MCF 10A (cell line): ENCODE results near the gene GABARAPL2. TPM values are rescaled to one million over a fixed set of nuclear protein-coding genes. Genes with fewer than 3 reads are reported as not detected.
"Not testable (repeated sequence)": the region's sequence is repeated elsewhere in the genome, so short reads cannot be mapped to it uniquely, and the experiment has no call there.

Experiments used
- BruUV-seq: library from RNA; stranded (reverse); fragments of 400-500 nt; replicated peaks from 2 replicates; lab custom pipeline; 2021; lab: Mats Ljungman, UMichigan
- CTCF ChIA-PET: fragments of 300-600 bp; sonication (Branson Sonifier 250); formaldehyde crosslinking; extraction: SDS; loops from one replicate; lab custom pipeline; 2021; ENCODE audit warnings: antibody characterized with exemption, inconsistent platforms; lab: Yijun Ruan, JAX
- POLR2A ChIA-PET: fragments of 300-600, 350-650 bp; sonication (Branson Sonifier 250); formaldehyde crosslinking; extraction: SDS; loops from one replicate; lab custom pipeline; 2020; ENCODE audit warnings: antibody characterized with exemption, inconsistent platforms; lab: Yijun Ruan, JAX
- DNase-seq: peaks from one replicate; pipeline ENCODE4 v3.0.0-alpha.2; 2018; ENCODE audit not compliant: unreplicated experiment
- H3K27ac Mint-ChIP-seq: one replicate; pipeline ENCODE4 v1.8.0; 2022; ENCODE audit warnings: mild to moderate bottlenecking, low read depth, mixed read lengths; ENCODE audit not compliant: unreplicated experiment
- H3K27me3 Mint-ChIP-seq: one replicate; pipeline ENCODE4 v1.8.0; 2022; ENCODE audit warnings: mixed read lengths; ENCODE audit not compliant: insufficient read depth, unreplicated experiment
- H3K36me3 Mint-ChIP-seq: one replicate; pipeline ENCODE4 v1.8.0; 2022; ENCODE audit warnings: mild to moderate bottlenecking, moderate library complexity, mixed read lengths; ENCODE audit not compliant: insufficient read depth, unreplicated experiment
- H3K4me1 Mint-ChIP-seq: one replicate; pipeline ENCODE4 v1.8.0; 2022; ENCODE audit warnings: mixed read lengths; ENCODE audit not compliant: insufficient read depth, unreplicated experiment
- H3K4me3 Mint-ChIP-seq: one replicate; pipeline ENCODE4 v1.8.0; 2022; ENCODE audit warnings: mild to moderate bottlenecking, moderate library complexity, mixed read lengths; ENCODE audit not compliant: unreplicated experiment
- H3K9me3 Mint-ChIP-seq: one replicate; pipeline ENCODE4 v1.8.0; 2022; ENCODE audit warnings: mixed read lengths; ENCODE audit not compliant: unreplicated experiment
- intact Hi-C: fragments of 100-400 bp; cut with micrococcal nuclease; formaldehyde crosslinking; loops from 2 replicates; pipeline ENCODE4 v1.14.1; 2022
- total RNA-seq: library from RNA; stranded (reverse); gene quantifications from 2 replicates; pipeline ENCODE4 v1.2.3, GENCODE V29; 2022
- TF ChIP-seq, protein P1 (sequence below): fragments of 200-600 bp; IDR thresholded peaks from one replicate; pipeline ENCODE4 v1.8.0; 2022; ENCODE audit warnings: antibody characterized with exemption, mild to moderate bottlenecking; ENCODE audit not compliant: unreplicated experiment

Gene GABARAPL2
- total RNA-seq, 1 experiment from 2014 or later = 61.5 TPM

DNA sequence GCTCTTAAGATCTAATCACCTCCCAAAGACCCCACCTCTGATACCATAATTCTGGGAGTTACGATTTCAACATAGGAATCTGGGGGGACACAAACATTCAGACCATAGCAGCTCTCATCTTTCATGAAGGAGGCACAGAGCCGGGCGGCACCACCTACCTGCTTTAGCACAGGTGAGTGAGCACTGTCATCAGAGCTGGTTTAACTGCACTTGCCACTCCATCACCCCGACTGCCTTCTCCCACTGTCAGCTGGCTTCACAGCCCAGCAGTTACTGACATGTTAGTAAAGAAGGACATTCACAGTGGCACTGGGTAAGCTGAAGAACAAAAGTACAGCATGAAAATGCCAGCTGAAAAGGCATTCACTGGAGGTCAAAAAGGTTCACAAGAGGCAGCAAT lies 22.5 kb downstream of the GABARAPL2 start:
- H3K9me3 Mint-ChIP-seq = no peaks in the 10 kb centered on the region
- intact Hi-C loops = no loop called here
- ChIA-PET CTCF (interaction anchor here (0.5 to 1.3 kb wide), 4 partner anchors 27 to 186 kb away, joined by 3 to 4 read pairs (median 4); no protein-coding TSS in a partner anchor), POLR2A (interaction anchor here (0.8 to 1.0 kb wide), 2 partner anchors 21 to 155 kb away, joined by 3 read pairs; no protein-coding TSS in a partner anchor)
- H3K27me3 Mint-ChIP-seq = no peaks in the 10 kb centered on the region
- no peak overlapping the region for H3K27ac Mint-ChIP-seq
- no TSS peak for BruUV-seq
- H3K4me3 Mint-ChIP-seq = no peak overlapping the region
- no peaks in the 10 kb centered on the region for H3K4me1 Mint-ChIP-seq
- H3K36me3 Mint-ChIP-seq = peaks cover 13% of the 10 kb centered on the region
- no peak for DNase-seq
- TF ChIP-seq, protein P1, sequence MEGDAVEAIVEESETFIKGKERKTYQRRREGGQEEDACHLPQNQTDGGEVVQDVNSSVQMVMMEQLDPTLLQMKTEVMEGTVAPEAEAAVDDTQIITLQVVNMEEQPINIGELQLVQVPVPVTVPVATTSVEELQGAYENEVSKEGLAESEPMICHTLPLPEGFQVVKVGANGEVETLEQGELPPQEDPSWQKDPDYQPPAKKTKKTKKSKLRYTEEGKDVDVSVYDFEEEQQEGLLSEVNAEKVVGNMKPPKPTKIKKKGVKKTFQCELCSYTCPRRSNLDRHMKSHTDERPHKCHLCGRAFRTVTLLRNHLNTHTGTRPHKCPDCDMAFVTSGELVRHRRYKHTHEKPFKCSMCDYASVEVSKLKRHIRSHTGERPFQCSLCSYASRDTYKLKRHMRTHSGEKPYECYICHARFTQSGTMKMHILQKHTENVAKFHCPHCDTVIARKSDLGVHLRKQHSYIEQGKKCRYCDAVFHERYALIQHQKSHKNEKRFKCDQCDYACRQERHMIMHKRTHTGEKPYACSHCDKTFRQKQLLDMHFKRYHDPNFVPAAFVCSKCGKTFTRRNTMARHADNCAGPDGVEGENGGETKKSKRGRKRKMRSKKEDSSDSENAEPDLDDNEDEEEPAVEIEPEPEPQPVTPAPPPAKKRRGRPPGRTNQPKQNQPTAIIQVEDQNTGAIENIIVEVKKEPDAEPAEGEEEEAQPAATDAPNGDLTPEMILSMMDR = no peak

DNA sequence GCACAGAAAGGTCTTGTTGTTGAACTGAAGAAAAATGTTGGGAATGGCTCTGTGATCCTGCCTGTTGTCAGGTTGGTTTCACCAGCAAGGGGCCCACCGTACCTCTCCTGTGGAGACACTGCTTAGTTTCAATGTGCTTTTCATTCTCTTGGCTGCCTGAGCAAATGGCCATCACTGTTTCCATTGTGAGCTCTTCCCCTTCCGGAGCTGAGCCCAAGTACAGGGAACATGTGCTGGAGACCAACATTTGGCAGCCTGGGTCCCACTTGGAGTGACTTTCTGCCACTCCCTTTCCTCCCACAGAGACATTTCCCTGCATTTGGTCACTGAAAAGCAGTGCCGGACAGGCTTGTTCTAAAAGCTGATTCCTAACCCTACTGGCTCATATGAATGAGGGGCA lies 23.1 kb downstream of the GABARAPL2 start:
- intact Hi-C loops = no loop called here
- Mint-ChIP-seq H3K27ac (no peak overlapping the region), H3K27me3 (no peaks in the 10 kb centered on the region), H3K36me3 (peaks cover 13% of the 10 kb centered on the region), H3K4me1 (peaks cover 4% of the 10 kb centered on the region), H3K4me3 (no peak overlapping the region), H3K9me3 (no peaks in the 10 kb centered on the region)
- no TSS peak for BruUV-seq
- POLR2A ChIA-PET = interaction anchor here (0.8 kb wide), 1 partner anchor 156 kb away, joined by 3 read pairs; no protein-coding TSS in a partner anchor
- TF ChIP-seq, protein P1 = no peak
- no peak for DNase-seq
- CTCF ChIA-PET = interaction anchor here (0.7 to 1.3 kb wide), 2 partner anchors 30 to 73 kb away, joined by 3 to 4 read pairs; no protein-coding TSS in a partner anchor

DNA sequence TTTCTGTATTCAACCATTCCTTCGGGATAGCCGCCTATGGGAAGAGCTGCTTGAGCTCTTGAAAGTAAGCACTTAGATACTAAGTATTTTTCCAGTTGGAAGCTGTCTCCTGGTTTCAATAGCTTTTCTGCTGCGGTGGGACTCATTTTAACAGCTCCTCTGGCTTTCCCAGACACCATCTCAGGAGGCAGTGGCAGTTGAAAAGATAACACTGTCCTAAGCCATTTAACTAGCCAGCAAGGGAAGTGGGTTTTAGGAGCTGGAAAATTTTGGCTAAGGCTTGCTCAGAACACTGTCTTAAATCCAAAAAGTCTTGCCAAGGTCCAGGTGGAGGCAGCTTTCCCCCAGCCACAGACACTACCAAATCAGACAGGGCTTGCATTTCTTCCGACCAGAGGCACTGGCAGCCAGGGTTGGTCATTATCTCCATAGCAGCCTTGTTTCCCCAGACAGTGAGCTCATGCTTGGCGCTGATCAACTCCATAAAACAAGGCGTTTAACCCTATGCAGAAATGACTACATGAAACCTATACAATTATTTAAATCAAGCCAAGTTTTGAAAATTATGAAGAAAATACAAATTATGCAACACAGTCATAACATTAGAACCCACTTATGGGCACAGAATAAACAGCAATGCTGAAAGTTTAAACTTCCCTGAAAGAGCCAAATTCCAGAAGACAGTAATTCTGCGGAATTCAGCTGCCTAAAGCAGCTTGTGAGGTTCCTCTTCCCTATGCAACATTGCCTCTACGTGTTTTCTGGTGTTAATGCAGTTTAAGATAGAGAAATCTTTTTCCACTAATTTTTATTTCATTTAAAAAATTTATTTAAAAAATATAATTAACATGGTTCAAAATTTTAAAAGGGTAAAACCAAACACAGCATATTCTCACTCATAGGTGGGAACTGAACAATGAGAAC lies 25.0 kb downstream of the GABARAPL2 start:
- H3K27me3 Mint-ChIP-seq = no peaks in the 10 kb centered on the region
- POLR2A ChIA-PET = interaction anchor here (0.7 kb wide), 1 partner anchor 18 kb away, joined by 5 read pairs; no protein-coding TSS in a partner anchor
- H3K9me3 Mint-ChIP-seq = no peaks in the 10 kb centered on the region
- peaks cover 9% of the 10 kb centered on the region for H3K4me1 Mint-ChIP-seq
- H3K36me3 Mint-ChIP-seq = peaks cover 13% of the 10 kb centered on the region
- TF ChIP-seq, protein P1 = no peak
- no peak overlapping the region for H3K27ac Mint-ChIP-seq
- H3K4me3 Mint-ChIP-seq = no peak overlapping the region
- no TSS peak for BruUV-seq
- DNase-seq = no peak
- CTCF ChIA-PET = interaction anchor here (0.6 to 1.0 kb wide), 2 partner anchors 30 to 283 kb away, joined by 3 read pairs; no protein-coding TSS in a partner anchor
- intact Hi-C loops = no loop called here

DNA sequence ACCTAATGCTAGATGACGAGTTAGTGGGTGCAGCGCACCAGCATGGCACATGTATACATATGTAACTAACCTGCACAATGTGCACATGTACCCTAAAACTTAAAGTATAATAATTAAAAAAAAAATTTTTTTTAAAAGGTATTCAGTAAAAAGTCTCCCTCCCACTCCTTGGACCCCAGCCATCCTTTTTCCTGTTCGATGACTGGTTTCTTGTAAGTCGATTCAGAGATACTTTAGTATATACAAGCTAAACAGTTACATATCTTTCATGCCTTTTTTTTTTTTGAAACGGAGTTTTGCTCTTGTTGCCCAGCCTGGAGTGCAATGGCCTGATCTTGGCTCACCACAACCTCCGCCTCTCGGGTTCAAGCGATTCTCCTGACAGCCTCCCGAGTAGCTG lies 25.7 kb downstream of the GABARAPL2 start:
- not testable (repeated sequence) for H3K27ac Mint-ChIP-seq

More for the DNA sequence above, 25.7 kb downstream of the GABARAPL2 start:
- POLR2A ChIA-PET = interaction anchor here (0.7 kb wide), 1 partner anchor 17 kb away, joined by 5 read pairs; no protein-coding TSS in a partner anchor
- H3K4me3 Mint-ChIP-seq, H3K9me3 Mint-ChIP-seq, DNase-seq, BruUV-seq, H3K27me3 Mint-ChIP-seq, H3K4me1 Mint-ChIP-seq, intact Hi-C loops: not testable (repeated sequence)
- CTCF ChIA-PET = interaction anchor here (0.6 kb wide), 1 partner anchor 390 kb away, joined by 4 read pairs; no protein-coding TSS in a partner anchor
- peaks cover 18% of the 10 kb centered on the region for H3K36me3 Mint-ChIP-seq
